ENCODE measurements around the gene ABTB2. TPM values are rescaled to one million over a fixed set of nuclear protein-coding genes. Genes with fewer than 3 reads are reported as not detected.

Gene ABTB2
- total RNA-seq, 2 experiments from 2014 or later, result 0.06 to 0.09 TPM

DNA sequence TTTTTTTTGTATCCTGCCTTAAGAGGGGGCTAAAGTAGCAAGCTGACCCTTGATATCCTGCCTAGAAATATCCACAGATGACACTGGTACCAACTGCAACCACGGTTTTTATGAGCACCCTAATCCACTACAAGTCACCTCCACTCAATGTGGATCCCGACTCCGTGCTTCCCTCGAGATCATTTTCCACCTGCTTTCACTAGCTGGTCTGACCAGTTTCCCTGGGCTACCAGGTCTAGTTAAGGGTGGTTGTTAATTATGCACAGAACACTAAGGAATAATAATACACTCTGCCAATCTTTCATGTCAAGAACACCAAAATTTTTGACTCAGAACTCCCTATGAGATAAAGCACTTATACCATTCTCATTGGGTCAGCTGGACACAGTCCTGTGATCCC, 82.3 kb downstream of the ABTB2 start:
- H3K4me2 ChIP-seq (ENCODE audit: low read length), result no peak overlapping the region
- H3K4me3 ChIP-seq (ENCODE audit: low read depth, low read length, poor library complexity, severe bottlenecking), result no peak overlapping the region
- no peak overlapping the region for H3K27ac ChIP-seq (ENCODE audit: low read depth, low read length, poor library complexity, severe bottlenecking)
- DNase-seq (ENCODE audit: low spot score), result no peak
- intact Hi-C loops (cut with micrococcal nuclease; ENCODE audit: unreplicated experiment), result no loop called here
- H3K4me1 ChIP-seq (ENCODE audit: insufficient read depth, low read length, poor library complexity, severe bottlenecking), result no peaks in the 10 kb centered on the region
- no TSS peak for BruUV-seq (replicated peaks)
- H3K9me3 ChIP-seq (ENCODE audit: low read length), result no peaks in the 10 kb centered on the region
- no peaks in the 10 kb centered on the region for H3K9me2 ChIP-seq (ENCODE audit: insufficient read depth, low read length)
- H4K20me1 ChIP-seq (ENCODE audit: insufficient read depth, low read length), result no peaks in the 10 kb centered on the region
- TF ChIP-seq EZH2phosphoT487 (IDR thresholded peaks at IDR 0.05; ENCODE audit: borderline replicate concordance, low read depth, low read length), result no peak
- no peak for TF ChIP-seq CTCF (conservative IDR thresholded peaks at IDR 0.05; ENCODE audit: low read length)
- H2AFZ ChIP-seq (ENCODE audit: low read length), result no peak overlapping the region
- ChIA-PET CTCF (ENCODE audit: unreplicated experiment) (no interaction called here), POLR2A (interaction anchor here (0.7 to 1.0 kb wide), 2 partner anchors 15 to 1514 kb away, joined by 3 to 4 read pairs; no protein-coding TSS in a partner anchor)
- no peaks in the 10 kb centered on the region for H3K79me2 ChIP-seq (ENCODE audit: insufficient read depth, low read depth, low read length)
- H3K36me3 ChIP-seq (ENCODE audit: insufficient read depth, low read length), result no peaks in the 10 kb centered on the region

GRCh38 chr11:34274712-34275398, 83.0 kb downstream of the ABTB2 start:
- Histone ChIP-seq H2AFZ (ENCODE audit: low read length) (no peak overlapping the region), H3K9me2 (ENCODE audit: insufficient read depth, low read length) (no peaks in the 10 kb centered on the region), H3K27ac (ENCODE audit: low read depth, low read length, poor library complexity, severe bottlenecking) (no peak overlapping the region), H3K4me2 (ENCODE audit: low read length) (no peak overlapping the region), H4K20me1 (ENCODE audit: insufficient read depth, low read length) (no peaks in the 10 kb centered on the region), H3K79me2 (ENCODE audit: insufficient read depth, low read depth, low read length) (no peaks in the 10 kb centered on the region), H3K9me3 (ENCODE audit: low read length) (no peaks in the 10 kb centered on the region), H3K4me1 (ENCODE audit: insufficient read depth, low read length, poor library complexity, severe bottlenecking) (no peaks in the 10 kb centered on the region), H3K4me3 (ENCODE audit: low read depth, low read length, poor library complexity, severe bottlenecking) (no peak overlapping the region), H3K36me3 (ENCODE audit: insufficient read depth, low read length) (no peaks in the 10 kb centered on the region)
- intact Hi-C loops (cut with micrococcal nuclease; ENCODE audit: unreplicated experiment), result no loop called here
- TF ChIP-seq EZH2phosphoT487 (IDR thresholded peaks at IDR 0.05; ENCODE audit: borderline replicate concordance, low read depth, low read length) (no peak), CTCF (conservative IDR thresholded peaks at IDR 0.05; ENCODE audit: low read length) (no peak)
- CTCF ChIA-PET (ENCODE audit: unreplicated experiment), result no interaction called here
- POLR2A ChIA-PET, result interaction anchor here (1.0 kb wide), 1 partner anchor 14 kb away, joined by 4 read pairs; no protein-coding TSS in a partner anchor
- no TSS peak for BruUV-seq (replicated peaks)
- no peak for DNase-seq (ENCODE audit: low spot score)

- no peak overlapping the region for H3K4me3 ChIP-seq (ENCODE audit: low read depth, low read length, poor library complexity, severe bottlenecking)
- no peaks in the 10 kb centered on the region for H3K9me2 ChIP-seq (ENCODE audit: insufficient read depth, low read length)
- no peak overlapping the region for H2AFZ ChIP-seq (ENCODE audit: low read length)
- no peak overlapping the region for H3K27ac ChIP-seq (ENCODE audit: low read depth, low read length, poor library complexity, severe bottlenecking)
- H4K20me1 ChIP-seq (ENCODE audit: insufficient read depth, low read length), result no peaks in the 10 kb centered on the region
- no peaks in the 10 kb centered on the region for H3K9me3 ChIP-seq (ENCODE audit: low read length)
- TF ChIP-seq CTCF (conservative IDR thresholded peaks at IDR 0.05; ENCODE audit: low read length), result no peak
- TF ChIP-seq EZH2phosphoT487 (IDR thresholded peaks at IDR 0.05; ENCODE audit: borderline replicate concordance, low read depth, low read length), result no peak
- no TSS peak for BruUV-seq (replicated peaks)
- no peak overlapping the region for H3K4me2 ChIP-seq (ENCODE audit: low read length)
- no peak for DNase-seq (ENCODE audit: low spot score)
- no peaks in the 10 kb centered on the region for H3K4me1 ChIP-seq (ENCODE audit: insufficient read depth, low read length, poor library complexity, severe bottlenecking)
- intact Hi-C loops (cut with micrococcal nuclease; ENCODE audit: unreplicated experiment), result no loop called here
- CTCF ChIA-PET (ENCODE audit: unreplicated experiment), result no interaction called here
- no peaks in the 10 kb centered on the region for H3K79me2 ChIP-seq (ENCODE audit: insufficient read depth, low read depth, low read length)
- no peaks in the 10 kb centered on the region for H3K36me3 ChIP-seq (ENCODE audit: insufficient read depth, low read length)
- POLR2A ChIA-PET, result no interaction called here
Measured at GRCh38 chr11:34273099-34273498, 84.7 kb downstream of the ABTB2 start.
